ENCODE data around the gene ACOX3. TPM values are rescaled to one million over a fixed set of nuclear protein-coding genes. Genes with fewer than 3 reads are reported as not detected.

ACOX3 gene
- total RNA-seq (2022; extraction: Qiagen RNA extraction; ENCODE audit: low read depth), result 7.0 to 10.2 TPM (median 8.7 TPM) in 5 replicates

GRCh38 chr4:8440492-8441311 is at the start of gene ACOX3, which contains the start of gene TRMT44:
TSS of gene ACOX3 (minus strand) at chr4:8440723. CDS start at chr4:8416521, 24,202 bp downstream.
TSS of gene TRMT44 (plus strand) at chr4:8440777. CDS start at chr4:8440823, 46 bp downstream.

Other genes starting within 250 kb of the ACOX3 start
- 7.3 to 9.2 TPM (median 8.8 TPM) in 5 replicates for gene SH3TC1, start 241.4 kb downstream of the ACOX3 start, total RNA-seq (2022; extraction: Qiagen RNA extraction; ENCODE audit: low read depth)
- 14.5 to 20.4 TPM (median 19.1 TPM) in 5 replicates for gene HTRA3, start 171.0 kb downstream of the ACOX3 start, total RNA-seq (2022; extraction: Qiagen RNA extraction; ENCODE audit: low read depth)
- 5.2 to 6.7 TPM (median 5.9 TPM) in 5 replicates for gene TRMT44, start 54 bp upstream of the ACOX3 start, total RNA-seq (2022; extraction: Qiagen RNA extraction; ENCODE audit: low read depth)
- gene GPR78, start 139.7 kb upstream of the ACOX3 start, total RNA-seq (2022; extraction: Qiagen RNA extraction; ENCODE audit: low read depth), result 0.07 to 0.11 TPM in 2 of 5 replicates, not detected in the others
- 0.24 to 0.49 TPM (median 0.37 TPM) in 5 replicates for gene CPZ, start 152.0 kb upstream of the ACOX3 start, total RNA-seq (2022; extraction: Qiagen RNA extraction; ENCODE audit: low read depth)

All from A549 treated with CpdA at 1 μM for 4 hours (cell line).